ENCODE measurements around the gene GRB2. TPM values are rescaled to one million over a fixed set of nuclear protein-coding genes. Genes with fewer than 3 reads are reported as not detected.

Gene GRB2
- total RNA-seq, 1 donor from 2014 or later: 61.8 TPM

DNA sequence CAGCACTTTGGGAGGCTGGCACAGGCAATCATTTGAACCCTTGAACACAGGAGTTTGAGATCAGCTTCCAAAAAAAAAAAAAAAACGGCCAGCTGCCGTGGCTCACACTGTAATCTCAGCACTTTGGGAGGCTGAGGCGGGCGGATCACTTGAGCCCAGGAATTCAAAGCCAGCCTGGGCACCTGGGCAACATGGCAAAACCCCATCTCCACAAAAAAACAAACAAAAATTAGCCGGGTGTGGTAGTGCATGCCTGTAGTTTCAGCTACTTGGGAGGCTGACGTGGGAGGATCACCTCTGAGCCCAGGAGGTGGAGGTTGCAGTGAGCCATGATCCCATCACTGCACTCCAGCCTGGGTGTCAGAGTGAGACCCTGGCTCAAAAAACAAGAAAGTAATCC lies 39.0 kb downstream of the GRB2 start:
- TF ChIP-seq, protein P1, sequence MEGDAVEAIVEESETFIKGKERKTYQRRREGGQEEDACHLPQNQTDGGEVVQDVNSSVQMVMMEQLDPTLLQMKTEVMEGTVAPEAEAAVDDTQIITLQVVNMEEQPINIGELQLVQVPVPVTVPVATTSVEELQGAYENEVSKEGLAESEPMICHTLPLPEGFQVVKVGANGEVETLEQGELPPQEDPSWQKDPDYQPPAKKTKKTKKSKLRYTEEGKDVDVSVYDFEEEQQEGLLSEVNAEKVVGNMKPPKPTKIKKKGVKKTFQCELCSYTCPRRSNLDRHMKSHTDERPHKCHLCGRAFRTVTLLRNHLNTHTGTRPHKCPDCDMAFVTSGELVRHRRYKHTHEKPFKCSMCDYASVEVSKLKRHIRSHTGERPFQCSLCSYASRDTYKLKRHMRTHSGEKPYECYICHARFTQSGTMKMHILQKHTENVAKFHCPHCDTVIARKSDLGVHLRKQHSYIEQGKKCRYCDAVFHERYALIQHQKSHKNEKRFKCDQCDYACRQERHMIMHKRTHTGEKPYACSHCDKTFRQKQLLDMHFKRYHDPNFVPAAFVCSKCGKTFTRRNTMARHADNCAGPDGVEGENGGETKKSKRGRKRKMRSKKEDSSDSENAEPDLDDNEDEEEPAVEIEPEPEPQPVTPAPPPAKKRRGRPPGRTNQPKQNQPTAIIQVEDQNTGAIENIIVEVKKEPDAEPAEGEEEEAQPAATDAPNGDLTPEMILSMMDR (IDR thresholded peaks at IDR 0.05; ENCODE audit: unreplicated experiment): no peak
- H3K9me3 Mint-ChIP-seq: no peaks in the 10 kb centered on the region
- no peaks in the 10 kb centered on the region for H3K36me3 Mint-ChIP-seq
- no peak overlapping the region for H3K27ac Mint-ChIP-seq
- no peak for DNase-seq (ENCODE audit: low spot score in 2 of 2, unreplicated experiment in 2 of 2)
- no peak overlapping the region for H3K4me3 Mint-ChIP-seq
- no peaks in the 10 kb centered on the region for H3K27me3 Mint-ChIP-seq (ENCODE audit: low read depth)
- H3K4me1 Mint-ChIP-seq: peaks cover 16% of the 10 kb centered on the region

GRCh38 chr17:75365931-75366275 lies 39.6 kb downstream of the GRB2 start:
- H3K4me1 Mint-ChIP-seq: peaks cover 22% of the 10 kb centered on the region
- TF ChIP-seq, protein P1 (IDR thresholded peaks at IDR 0.05; ENCODE audit: unreplicated experiment): no peak
- no peaks in the 10 kb centered on the region for H3K27me3 Mint-ChIP-seq (ENCODE audit: low read depth)
- H3K36me3 Mint-ChIP-seq: no peaks in the 10 kb centered on the region
- no peak overlapping the region for H3K27ac Mint-ChIP-seq
- DNase-seq (ENCODE audit: low spot score in 2 of 2, unreplicated experiment in 2 of 2): no peak
- no peaks in the 10 kb centered on the region for H3K9me3 Mint-ChIP-seq
- no peak overlapping the region for H3K4me3 Mint-ChIP-seq

- no peaks in the 10 kb centered on the region for H3K36me3 Mint-ChIP-seq
Measured at GRCh38 chr17:75365009-75365930, 40.2 kb downstream of the GRB2 start.

GRCh38 chr17:75364078-75364477 lies 41.4 kb downstream of the GRB2 start:
- Mint-ChIP-seq H3K36me3 (no peaks in the 10 kb centered on the region), H3K27ac (no peak overlapping the region)
- no peak for DNase-seq (ENCODE audit: low spot score in 2 of 2, unreplicated experiment in 2 of 2)

More at GRCh38 chr17:75365009-75365930, 40.2 kb downstream of the GRB2 start:
- Mint-ChIP-seq H3K4me3 (no peak overlapping the region), H3K27ac (no peak overlapping the region), H3K27me3 (ENCODE audit: low read depth) (no peaks in the 10 kb centered on the region), H3K4me1 (peaks cover 28% of the 10 kb centered on the region), H3K9me3 (no peaks in the 10 kb centered on the region)
- TF ChIP-seq, protein P1 (IDR thresholded peaks at IDR 0.05; ENCODE audit: unreplicated experiment): no peak
- no peak for DNase-seq (ENCODE audit: low spot score in 2 of 2, unreplicated experiment in 2 of 2)

DNA sequence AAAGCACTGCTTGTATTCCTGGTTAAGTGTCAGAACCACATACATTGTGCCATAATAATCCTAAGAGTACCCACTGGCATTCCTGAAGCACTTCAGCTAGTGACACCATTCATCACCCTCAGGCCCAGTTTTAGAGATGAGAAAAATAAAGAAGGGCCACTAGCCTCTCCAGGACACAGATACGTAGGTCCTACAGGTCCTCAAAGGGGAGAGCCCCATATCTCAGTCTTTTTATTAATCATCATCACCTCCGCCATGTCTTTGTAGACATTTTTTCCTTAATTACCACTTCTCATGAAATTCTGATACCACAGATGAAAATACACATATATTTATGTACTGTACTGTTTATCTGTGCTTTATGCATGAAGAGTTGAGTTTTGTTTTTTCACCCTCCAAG lies 43.5 kb downstream of the GRB2 start:
- DNase-seq (ENCODE audit: low spot score in 2 of 2, unreplicated experiment in 2 of 2): no peak
- Mint-ChIP-seq H3K27me3 (ENCODE audit: low read depth) (no peaks in the 10 kb centered on the region), H3K9me3 (no peaks in the 10 kb centered on the region), H3K36me3 (no peaks in the 10 kb centered on the region), H3K4me1 (peaks cover 36% of the 10 kb centered on the region), H3K27ac (no peak overlapping the region), H3K4me3 (no peak overlapping the region)
- TF ChIP-seq, protein P1 (IDR thresholded peaks at IDR 0.05; ENCODE audit: unreplicated experiment): no peak

More at GRCh38 chr17:75364078-75364477, 41.4 kb downstream of the GRB2 start:
- Mint-ChIP-seq H3K4me3 (no peak overlapping the region), H3K27me3 (ENCODE audit: low read depth) (no peaks in the 10 kb centered on the region), H3K4me1 (peaks cover 36% of the 10 kb centered on the region), H3K9me3 (no peaks in the 10 kb centered on the region)
- TF ChIP-seq, protein P1 (IDR thresholded peaks at IDR 0.05; ENCODE audit: unreplicated experiment): no peak

Measured in mesothelial cell of epicardium (in vitro differentiated cells).